ENCODE measurements around the gene CRX. TPM values are rescaled to one million over a fixed set of nuclear protein-coding genes. Genes with fewer than 3 reads are reported as not detected.

The CRX gene
- total and polyA plus RNA-seq, 2 donors (not counting 3 experiments of a cell fraction or from before 2014, with no cell fraction given): not detected

DNA sequence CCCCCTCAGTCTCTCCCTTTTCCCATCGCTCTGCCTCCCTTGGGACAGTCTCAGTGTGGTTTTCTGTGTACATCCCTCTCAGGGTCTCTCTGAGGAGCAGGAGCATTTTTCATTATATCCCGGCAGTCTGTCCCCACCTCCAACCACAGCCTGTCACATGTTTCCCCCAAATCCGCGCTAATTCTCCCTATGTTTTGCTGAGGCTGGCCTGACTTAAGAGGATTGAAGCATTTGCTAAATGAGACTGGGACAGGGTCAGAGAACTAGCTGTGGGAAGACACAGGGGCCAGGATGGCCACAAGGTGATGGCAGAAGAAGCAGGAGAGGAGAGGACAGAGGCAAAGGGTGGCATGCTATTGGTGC lies 22.9 kb upstream of the CRX start:
- no peaks in the 10 kb centered on the region for H4K20me1 ChIP-seq (replicated peaks; ENCODE audit: control insufficient read depth, extremely low read depth, insufficient read depth, low read length)
- DNase-seq (ENCODE audit: low read depth, low spot score) (no peak), FAIRE-seq (no peak)
- intact Hi-C loops (cut with micrococcal nuclease): no loop called here
- no peak overlapping the region for H2AFZ ChIP-seq (ENCODE audit: low read depth, low read length)
- dilution Hi-C loops (cut with MboI; ENCODE audit: extremely low pct_ligation_motif_present, low sequenced_read_pairs): no loop called here
- H3K9ac ChIP-seq (replicated peaks; ENCODE audit: extremely low read depth, insufficient read depth, low read length): no peak overlapping the region
- H3K4me2 ChIP-seq (ENCODE audit: insufficient read depth, low read length): no peak overlapping the region
- no peaks in the 10 kb centered on the region for H3K9me3 ChIP-seq (replicated peaks; ENCODE audit: control insufficient read depth, insufficient read depth, low read length)
- H3K27me3 ChIP-seq (ENCODE audit: control insufficient read depth in 2 of 2, insufficient read depth in 2 of 2, low read length in 2 of 2): no peaks in the 10 kb centered on the region
- POLR2A ChIA-PET: no interaction called here
- CTCF ChIA-PET: interaction anchor here (1.4 to 2.8 kb wide), 3 partner anchors 8 to 17 kb away, joined by 4 to 11 read pairs (median 9); no protein-coding TSS in a partner anchor
- no TSS peak for BruUV-seq (replicated peaks)
- H3K79me2 ChIP-seq (ENCODE audit: control insufficient read depth, insufficient read depth, low read length): no peaks in the 10 kb centered on the region
- TF ChIP-seq POLR2A (IDR thresholded peaks at IDR 0.05; ENCODE audit: low read depth, low read length) (no peak), GATA2 (IDR thresholded peaks at IDR 0.05; ENCODE audit: insufficient read depth, insufficient read length, low read depth, low read length) (no peak), POLR2AphosphoS5 (IDR thresholded peaks at IDR 0.05; ENCODE audit: insufficient read depth, low read depth, low read length) (no peak), JUN (IDR thresholded peaks at IDR 0.05; ENCODE audit: borderline replicate concordance, insufficient read depth, insufficient read length, low read depth) (no peak), MYC (IDR thresholded peaks at IDR 0.05; ENCODE audit: low read depth, low read length) (no peak), EZH2 (IDR thresholded peaks at IDR 0.05; ENCODE audit: borderline replicate concordance, low read depth, low read length, severe bottlenecking) (no peak), FOS (IDR thresholded peaks at IDR 0.05; ENCODE audit: borderline replicate concordance, insufficient read depth, low read length) (no peak)
- TF ChIP-seq, protein P1, sequence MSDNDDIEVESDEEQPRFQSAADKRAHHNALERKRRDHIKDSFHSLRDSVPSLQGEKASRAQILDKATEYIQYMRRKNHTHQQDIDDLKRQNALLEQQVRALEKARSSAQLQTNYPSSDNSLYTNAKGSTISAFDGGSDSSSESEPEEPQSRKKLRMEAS (IDR thresholded peaks at IDR 0.05; ENCODE audit: insufficient read depth, insufficient read length): no peak
- TF ChIP-seq, protein P2, sequence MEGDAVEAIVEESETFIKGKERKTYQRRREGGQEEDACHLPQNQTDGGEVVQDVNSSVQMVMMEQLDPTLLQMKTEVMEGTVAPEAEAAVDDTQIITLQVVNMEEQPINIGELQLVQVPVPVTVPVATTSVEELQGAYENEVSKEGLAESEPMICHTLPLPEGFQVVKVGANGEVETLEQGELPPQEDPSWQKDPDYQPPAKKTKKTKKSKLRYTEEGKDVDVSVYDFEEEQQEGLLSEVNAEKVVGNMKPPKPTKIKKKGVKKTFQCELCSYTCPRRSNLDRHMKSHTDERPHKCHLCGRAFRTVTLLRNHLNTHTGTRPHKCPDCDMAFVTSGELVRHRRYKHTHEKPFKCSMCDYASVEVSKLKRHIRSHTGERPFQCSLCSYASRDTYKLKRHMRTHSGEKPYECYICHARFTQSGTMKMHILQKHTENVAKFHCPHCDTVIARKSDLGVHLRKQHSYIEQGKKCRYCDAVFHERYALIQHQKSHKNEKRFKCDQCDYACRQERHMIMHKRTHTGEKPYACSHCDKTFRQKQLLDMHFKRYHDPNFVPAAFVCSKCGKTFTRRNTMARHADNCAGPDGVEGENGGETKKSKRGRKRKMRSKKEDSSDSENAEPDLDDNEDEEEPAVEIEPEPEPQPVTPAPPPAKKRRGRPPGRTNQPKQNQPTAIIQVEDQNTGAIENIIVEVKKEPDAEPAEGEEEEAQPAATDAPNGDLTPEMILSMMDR (IDR thresholded peaks at IDR 0.05; ENCODE audit: extremely low read depth in 1 of 2, insufficient read depth in 1 of 2, low read depth in 1 of 2, low read length in 2 of 2): no peak
- H3K4me3 ChIP-seq (replicated peaks in 1 of 3; ENCODE audit: insufficient read depth in 1 of 3, low read depth in 1 of 3, low read length in 3 of 3): no peak overlapping the region
- no peaks in the 10 kb centered on the region for H3K4me1 ChIP-seq (ENCODE audit: control insufficient read depth, extremely low read depth, insufficient read depth, low read length)
- no peaks in the 10 kb centered on the region for H3K36me3 ChIP-seq (ENCODE audit: control insufficient read depth in 2 of 2, extremely low read depth in 1 of 2, insufficient read depth in 2 of 2, low read length in 2 of 2)
- H3K9me1 ChIP-seq (replicated peaks; ENCODE audit: control insufficient read depth, extremely low read depth, insufficient read depth, low read length): no peaks in the 10 kb centered on the region
- no peak overlapping the region for H3K27ac ChIP-seq (ENCODE audit: insufficient read depth, low read depth, low read length)
